Measurements from ENCODE around the gene SLC16A2.
"Not testable (repeated sequence)": the region's sequence is repeated elsewhere in the genome, so short reads cannot be mapped to it uniquely, and the experiment has no call there.

GRCh38 chrX:74473116-74473515, 51.8 kb downstream of the SLC16A2 start:
- TF ChIP-seq EZH2 (IDR thresholded peaks at IDR 0.05; ENCODE audit: borderline replicate concordance, low read length): not testable (repeated sequence)
- TF ChIP-seq, protein P1, sequence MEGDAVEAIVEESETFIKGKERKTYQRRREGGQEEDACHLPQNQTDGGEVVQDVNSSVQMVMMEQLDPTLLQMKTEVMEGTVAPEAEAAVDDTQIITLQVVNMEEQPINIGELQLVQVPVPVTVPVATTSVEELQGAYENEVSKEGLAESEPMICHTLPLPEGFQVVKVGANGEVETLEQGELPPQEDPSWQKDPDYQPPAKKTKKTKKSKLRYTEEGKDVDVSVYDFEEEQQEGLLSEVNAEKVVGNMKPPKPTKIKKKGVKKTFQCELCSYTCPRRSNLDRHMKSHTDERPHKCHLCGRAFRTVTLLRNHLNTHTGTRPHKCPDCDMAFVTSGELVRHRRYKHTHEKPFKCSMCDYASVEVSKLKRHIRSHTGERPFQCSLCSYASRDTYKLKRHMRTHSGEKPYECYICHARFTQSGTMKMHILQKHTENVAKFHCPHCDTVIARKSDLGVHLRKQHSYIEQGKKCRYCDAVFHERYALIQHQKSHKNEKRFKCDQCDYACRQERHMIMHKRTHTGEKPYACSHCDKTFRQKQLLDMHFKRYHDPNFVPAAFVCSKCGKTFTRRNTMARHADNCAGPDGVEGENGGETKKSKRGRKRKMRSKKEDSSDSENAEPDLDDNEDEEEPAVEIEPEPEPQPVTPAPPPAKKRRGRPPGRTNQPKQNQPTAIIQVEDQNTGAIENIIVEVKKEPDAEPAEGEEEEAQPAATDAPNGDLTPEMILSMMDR (conservative IDR thresholded peaks at IDR 0.05 in 1 of 2, IDR thresholded peaks at IDR 0.05 in 1 of 2; ENCODE audit: extremely low read depth in 1 of 2, insufficient read depth in 1 of 2, low read depth in 1 of 2, low read length in 2 of 2): not testable (repeated sequence)

Data from mammary epithelial cell (primary cell).